Measurements from ENCODE around the gene TBPL1.
A peak's percentile ranks its signal among the peaks of the same experiment; 100 is the strongest.
"Not testable (repeated sequence)": the region's sequence is repeated elsewhere in the genome, so short reads cannot be mapped to it uniquely, and the experiment has no call there.

Gene TBPL1

DNA sequence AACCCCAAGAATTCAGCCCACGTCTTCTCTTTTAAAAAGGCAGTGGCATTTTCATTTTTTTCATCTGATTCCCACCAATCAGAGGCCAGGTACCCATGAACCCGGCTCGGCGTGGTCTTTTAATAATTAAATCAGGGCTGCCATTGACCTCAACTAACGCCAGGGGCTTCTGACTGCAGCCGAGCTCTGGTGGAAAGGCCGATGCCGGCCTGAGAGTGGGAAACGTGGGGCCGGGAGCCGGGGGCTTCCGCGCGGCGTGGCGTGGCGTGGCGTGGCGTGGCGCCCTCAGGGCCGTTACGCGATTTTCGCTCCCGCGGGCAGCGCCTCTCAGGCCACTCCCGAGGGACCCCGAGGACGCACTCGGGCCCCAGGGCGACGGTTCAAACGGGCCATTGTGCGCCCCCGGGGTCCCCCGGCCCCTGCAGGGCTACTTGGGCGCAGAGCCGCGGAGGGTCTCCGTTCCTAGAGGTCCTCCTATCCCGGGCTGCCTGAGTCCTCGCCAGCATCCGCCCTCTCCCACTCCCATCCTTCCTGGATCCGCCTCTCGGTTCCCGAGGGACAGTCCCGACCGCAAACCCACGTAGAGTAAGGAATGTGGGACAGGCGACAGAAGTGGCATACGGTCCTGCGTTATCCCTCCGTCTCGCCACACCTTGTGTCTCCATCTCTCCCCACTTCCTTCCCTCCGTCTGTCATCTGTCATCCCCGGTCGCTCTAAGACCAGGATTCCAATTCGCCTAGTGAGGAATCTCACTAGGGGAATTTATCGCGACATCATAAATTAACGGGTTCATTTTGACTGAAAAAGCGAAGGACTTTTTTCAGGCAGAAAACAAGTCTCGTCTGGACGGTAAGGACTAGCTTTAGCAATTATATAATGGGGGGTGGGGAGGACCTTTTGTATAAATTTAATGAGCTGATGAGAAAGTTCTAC, 876 bp upstream of the TBPL1 start:
- DNase-seq (ENCODE audit: low read depth) = peak; percentile 34
- peak overlapping the region; percentile 90 for H3K4me3 ChIP-seq (ENCODE audit: low read depth, low read length)

DNA sequence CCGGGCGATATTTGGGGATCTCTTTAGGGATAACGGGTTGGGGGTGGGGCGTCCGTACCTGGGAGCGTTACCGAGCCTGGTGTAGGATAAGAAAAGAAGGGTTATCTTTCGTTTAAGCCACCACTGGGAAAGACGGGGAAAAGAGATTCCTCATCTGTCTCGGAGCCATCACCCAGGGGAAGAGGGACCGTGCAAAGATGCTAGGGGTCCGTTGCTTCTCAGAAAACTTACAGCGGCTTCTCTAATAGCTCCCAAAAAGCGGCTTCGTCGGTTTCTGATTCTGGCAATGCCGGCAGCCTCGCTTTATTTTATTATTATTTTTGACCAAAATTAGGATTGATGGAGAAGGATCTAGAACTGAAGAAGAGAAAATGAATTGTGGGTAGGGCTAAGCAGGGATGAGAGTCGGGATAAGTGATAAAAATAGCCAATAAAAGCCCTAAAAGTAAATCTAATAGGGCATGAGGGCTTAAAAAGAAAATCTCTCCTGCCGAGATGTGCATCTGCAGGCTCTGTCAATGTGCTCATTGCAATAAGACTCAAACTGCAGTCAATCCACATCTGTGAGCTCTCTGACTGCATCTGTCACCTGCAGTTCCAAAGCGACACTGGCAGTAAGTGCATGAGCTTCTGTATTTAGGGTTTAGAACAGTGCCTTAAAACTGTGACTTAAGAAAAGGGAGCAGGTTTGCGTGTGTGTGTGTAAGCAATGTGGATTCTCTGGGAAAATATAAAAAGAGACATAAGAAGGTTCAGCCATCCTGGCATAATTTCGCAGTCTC, 801 bp downstream of the TBPL1 start:
- H3K4me3 ChIP-seq (ENCODE audit: low read depth, low read length) = peak overlapping the region; percentile 90
- no peak for DNase-seq (ENCODE audit: low read depth)

DNA sequence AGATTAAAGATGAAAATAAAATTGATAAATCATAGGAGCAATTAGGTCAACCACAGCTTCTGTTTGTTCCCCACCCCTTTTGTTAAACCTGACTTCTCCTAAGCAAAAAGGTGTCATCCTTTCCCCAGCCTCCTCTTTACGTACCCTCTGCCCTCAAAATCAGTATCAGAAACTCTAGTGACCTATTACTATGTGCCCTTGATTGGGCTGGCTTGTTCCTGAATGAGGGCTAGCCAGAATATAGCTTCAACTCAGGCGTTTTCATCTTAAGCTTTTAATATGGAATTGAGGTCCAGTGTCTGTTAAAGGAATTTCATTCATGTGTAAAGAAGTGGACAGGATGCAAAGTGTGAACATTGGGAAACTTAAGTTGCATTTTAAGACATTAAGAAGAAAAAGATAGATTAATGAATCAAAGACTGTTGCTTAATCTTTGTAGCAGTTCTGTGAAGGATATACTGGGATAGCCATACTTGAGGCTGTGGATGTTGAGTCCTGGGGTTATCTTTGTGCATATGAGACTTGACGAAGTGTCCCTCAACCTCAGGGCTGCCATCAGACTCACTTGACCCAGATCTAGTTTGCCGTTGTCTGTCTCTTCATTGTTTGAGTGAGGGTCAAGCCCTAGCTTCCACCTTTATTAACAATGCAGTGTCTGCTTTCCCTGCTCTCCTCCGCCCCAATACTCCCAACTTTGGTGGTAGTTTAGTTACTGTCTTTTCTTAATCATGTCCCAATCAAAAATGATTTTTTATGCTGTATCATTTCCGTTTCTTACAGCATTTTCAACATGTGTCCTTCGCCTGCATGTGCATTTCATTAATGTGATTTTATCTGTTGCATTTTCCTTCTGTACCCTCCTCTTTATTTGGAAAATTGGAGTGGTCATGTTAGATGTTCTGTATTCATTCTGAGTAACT, 1.9 kb downstream of the TBPL1 start:
- H3K4me3 ChIP-seq (ENCODE audit: low read depth, low read length) = peak overlapping the region; percentile 90
- DNase-seq (ENCODE audit: low read depth) = no peak

DNA sequence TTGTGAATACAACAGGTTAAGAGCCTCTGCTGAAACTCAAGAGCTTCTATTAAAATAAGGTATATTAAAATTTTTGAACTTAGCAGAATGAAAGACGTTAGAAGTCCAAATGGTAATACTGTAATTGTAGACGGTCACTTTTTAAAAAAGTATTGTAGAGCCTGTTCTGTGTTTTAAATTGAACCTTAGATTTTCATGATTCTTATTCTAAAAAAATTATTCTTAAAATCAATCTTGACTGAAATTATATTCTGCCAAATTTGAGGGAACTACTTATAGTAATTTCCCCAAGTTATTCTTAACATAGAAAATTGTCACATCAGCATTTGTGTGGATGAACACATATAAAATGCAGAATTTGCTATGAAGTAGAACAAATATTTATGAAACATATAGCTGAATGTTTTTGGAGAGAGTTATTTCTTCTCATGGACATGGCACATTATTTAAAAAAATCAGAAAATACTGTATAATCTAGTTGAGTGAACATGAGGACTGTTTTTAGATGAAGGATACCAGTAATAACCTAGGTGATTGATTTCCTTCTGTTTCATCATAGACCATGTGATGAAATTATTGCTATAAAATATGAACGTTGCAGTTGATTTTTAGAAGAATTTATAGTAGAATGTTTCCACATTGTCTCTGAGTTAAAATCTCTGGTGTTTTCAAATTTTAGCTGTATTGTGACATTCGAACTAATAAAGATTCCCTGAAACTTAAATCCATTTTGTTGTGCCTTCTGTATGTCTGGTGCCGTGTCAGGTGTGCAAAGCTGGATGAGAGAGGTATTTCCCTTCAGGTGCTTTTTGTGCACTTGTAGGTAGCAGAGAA, 2.8 kb downstream of the TBPL1 start:
- no peak overlapping the region for H3K4me3 ChIP-seq (ENCODE audit: low read depth, low read length)
- DNase-seq (ENCODE audit: low read depth) = no peak

DNA sequence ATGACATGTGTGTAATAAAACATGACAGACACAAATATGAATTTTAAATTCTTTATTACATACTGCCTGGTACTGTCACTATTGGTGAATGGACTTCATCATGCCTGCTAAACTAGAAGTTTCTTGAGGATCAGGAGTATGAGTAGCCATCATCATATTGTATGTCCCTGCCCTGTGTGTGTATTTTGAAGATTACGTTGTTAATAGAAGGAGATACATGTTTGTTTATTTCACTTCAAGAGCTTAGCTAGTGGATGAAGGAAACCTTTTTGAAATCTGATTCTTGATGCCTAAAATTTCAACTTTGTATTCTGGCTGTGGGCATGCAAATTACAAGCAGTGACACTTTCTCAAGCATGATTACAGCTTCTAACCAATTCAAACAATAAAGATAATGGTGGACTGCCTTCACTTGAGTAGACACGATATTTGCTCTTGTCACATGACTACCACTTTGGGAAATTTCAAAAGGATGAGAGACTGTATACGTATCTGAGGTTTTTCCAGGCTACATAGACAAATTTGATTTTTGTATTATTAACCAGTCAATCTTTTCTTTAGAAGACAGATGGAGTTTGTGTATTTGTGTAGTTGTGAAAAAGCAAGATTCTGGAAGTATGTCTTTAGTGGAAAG, 3.5 kb downstream of the TBPL1 start:
- H3K4me3 ChIP-seq (ENCODE audit: low read depth, low read length) = no peak overlapping the region
- no peak for DNase-seq (ENCODE audit: low read depth)

DNA sequence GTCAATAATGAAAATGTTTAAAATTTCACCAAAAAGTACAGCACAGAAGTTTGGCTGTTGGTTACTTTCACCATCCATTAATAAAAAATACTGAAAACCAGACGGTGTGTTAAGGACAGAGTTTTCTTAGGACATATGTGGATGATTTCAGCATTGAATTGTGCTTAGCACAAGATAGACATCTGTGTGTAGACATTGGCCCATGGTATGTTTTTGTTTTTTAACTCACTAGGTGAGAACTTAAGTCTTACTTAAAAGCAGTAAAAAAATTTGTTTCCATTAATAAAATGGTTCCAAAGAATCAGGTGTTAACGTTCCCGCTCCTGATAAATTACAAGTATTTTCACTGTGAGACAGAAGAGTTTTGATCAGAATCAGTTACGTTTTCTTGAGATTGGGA, 4.2 kb downstream of the TBPL1 start:
- no peak overlapping the region for H3K4me3 ChIP-seq (ENCODE audit: low read depth, low read length)
- no peak for DNase-seq (ENCODE audit: low read depth)

DNA sequence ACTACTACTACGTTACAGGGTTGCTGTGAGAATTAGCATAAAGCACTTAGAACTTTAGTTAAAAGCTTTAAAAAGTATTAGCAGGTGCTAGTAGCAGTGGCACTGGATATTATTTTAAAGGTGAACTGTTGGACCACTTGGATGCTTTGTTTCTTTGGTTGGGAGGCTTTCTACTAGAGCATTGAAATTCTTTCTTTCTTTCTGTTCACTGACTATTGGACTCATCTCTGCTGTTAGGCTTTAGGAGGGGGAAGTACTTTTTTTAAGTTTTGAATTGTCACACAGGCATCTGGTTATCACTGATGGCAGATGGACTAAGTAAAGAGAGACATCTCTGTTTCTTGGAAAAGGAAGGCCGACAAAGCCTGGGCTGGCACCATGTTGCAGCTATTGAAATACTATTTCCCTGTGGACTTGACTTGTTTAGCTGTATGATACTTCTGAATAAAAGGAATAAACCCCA, 4.8 kb downstream of the TBPL1 start:
- DNase-seq (ENCODE audit: low read depth) = no peak
- H3K4me3 ChIP-seq (ENCODE audit: low read depth, low read length) = no peak overlapping the region

DNA sequence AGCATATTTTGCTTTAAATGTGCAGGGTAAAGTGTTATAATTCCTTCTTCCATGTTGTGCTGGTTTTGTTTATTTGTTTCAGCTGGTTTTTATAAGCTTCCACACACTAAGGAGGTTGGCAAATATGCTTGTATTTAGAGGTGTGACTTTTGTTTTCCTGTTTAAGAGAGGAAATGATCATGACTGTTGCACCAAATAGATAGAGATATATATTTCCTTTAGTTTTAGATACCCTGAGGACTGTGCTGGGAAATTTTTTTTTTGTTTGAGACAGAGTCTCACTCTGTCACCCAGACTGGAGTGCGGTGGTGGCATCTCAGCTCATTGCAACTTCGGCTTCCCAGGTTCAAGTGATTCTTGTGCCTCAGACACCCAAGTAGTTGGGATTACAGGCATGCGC, 5.8 kb downstream of the TBPL1 start:
- DNase-seq (ENCODE audit: low read depth) = no peak
- H3K4me3 ChIP-seq (ENCODE audit: low read depth, low read length) = no peak overlapping the region

DNA sequence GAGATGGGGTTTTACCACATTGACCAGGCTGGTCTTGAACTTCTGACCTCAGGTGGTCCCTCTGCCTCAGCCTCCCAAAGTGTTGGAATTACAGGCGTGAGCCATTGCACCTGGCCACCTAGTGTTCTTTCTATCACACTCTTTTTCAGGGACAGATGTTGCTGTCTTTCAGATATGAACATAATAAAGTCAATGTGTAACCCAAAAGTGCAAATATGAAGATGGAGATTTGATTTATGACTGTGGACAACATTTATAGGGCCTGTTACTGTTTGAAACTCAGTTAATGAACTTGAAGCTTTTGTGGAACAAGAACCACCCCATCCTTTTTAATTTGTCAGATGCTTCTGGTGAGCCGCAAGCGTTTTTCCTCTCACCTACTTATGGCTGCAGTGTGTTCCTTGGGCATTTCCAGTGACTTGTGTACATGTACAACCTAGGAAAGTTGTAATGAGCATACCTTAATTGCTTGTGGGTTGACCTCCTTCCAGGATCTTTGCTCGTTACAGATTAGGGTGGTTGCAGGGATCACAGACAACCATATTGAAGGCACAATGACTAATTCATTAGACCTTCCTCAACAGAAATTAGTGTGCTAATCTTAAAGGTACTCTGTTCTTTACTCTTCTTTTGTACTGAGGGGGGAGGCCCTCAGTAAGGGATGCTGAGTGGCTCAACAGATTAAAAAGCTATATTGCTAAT, 6.8 kb downstream of the TBPL1 start:
- no peak overlapping the region for H3K4me3 ChIP-seq (ENCODE audit: low read depth, low read length)
- DNase-seq (ENCODE audit: low read depth) = no peak

DNA sequence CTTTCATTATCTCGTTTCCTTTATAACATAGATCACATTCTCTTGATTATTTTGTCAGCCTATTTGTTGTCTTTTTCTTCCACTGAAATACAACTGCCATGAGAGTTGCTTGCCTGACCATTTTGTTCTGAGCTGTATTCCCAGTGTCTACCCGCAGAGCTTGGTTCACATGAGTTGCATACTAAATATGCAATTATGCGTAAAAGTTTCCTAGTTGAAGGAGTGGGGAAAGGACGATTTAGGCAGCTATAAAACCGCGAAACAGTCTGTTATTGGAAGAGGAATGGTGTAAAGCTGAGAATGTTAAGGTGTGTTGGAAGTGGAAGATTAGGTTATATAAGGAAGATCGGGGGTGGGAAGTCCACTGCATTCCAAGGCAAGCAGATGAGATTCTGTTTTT, 8.8 kb downstream of the TBPL1 start:
- H3K4me3 ChIP-seq (ENCODE audit: low read depth, low read length) = no peak overlapping the region
- no peak for DNase-seq (ENCODE audit: low read depth)

DNA sequence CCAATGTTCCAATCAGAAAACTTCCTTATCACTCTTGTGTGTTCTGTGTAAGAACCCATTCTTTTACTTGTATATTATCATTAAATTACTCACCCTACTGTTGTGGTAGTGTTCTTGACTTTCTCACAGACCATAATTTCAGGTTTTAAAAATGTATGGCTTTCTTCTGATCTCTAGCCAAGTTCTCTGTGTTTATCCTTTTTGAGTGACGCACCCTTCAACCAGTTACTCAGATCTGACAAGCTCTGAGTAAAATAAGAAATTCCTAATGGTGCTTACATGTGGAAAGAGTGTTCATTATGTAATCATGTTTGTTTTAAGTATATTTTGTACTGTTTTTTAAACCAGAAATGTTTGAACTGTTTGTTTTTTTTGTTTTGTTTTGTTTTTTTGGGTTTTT, 11.0 kb downstream of the TBPL1 start:
- no peak overlapping the region for H3K4me3 ChIP-seq (ENCODE audit: low read depth, low read length)
- DNase-seq (ENCODE audit: low read depth) = peak; percentile 58

DNA sequence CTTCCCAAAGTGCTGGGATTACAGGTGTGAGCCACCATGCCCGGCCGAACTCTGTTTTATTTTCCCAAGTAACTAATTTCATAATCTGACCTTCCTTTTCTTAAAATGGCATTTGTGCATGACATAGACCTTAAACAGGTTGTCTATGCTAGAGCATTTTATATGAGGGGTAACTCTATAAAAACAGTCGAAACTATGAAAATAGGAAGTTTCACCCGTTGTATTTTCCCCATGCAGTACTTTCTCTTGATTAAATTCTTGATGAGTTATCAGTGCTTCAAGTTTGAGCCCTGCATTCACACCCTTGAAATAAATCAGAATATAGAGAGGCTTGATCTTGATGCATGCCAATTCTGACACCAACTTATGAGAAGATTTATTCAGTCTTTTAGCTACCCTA, 11.7 kb downstream of the TBPL1 start:
- H3K4me3 ChIP-seq (ENCODE audit: low read depth, low read length) = no peak overlapping the region

DNA sequence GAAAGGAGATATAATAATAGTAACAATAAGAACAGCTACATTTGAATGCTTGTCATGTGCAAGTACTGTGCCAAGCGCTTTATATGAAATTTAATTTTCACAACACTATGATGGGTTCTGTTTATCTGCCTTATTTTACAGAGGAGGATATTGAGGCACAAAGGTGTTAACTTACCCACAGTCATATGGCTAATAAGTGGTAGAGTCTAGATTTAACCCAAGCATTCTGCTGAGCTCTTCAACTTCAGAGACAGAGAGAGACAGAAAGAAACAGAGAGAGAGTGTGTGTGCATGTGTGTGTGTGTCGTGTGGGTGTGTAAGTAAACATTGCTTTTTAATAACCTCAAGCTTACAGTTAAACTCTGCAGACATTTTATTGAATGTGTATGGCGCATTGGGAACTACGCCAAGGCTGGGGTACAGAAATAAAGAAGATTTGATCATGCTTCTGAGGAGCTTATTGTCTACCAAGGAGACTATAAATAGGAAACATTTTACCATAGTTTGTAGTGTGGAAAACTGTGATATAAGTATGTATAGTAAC, 12.9 kb downstream of the TBPL1 start:
- DNase-seq (ENCODE audit: low read depth) = no peak
- H3K4me3 ChIP-seq (ENCODE audit: low read depth, low read length) = no peak overlapping the region

More for the DNA sequence above, 11.7 kb downstream of the TBPL1 start:
- no peak for DNase-seq (ENCODE audit: low read depth)

DNA sequence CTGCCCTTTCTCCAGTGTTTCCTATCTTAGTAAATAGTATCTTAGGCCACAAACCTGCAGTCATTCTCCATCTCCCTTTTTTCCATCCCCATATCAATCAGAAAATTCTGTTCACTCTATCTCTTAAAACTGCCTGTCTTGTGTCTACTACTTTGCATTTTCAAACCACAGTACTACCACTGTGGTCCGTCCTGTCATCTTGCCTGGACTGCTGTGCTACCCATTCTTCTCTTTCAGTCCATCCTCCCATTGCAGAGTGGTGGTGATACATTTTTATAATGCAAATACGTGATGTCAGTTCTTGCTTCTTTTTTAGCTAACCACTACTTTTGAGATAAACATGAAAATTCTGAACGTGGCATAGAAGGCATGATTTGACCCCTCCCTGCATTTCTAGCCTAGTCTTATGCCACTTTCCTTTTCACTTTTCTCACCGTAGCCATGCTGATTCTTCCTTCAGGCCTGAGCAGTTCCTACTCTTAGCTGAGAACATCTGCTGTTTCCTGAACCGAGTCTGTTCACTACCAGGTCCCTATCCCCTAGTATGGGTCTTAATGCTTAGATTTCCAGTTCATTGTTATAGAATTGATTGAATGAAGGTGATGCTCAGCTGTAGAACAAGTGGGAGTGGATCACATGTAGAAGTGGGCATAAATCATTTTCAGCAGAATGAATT, 13.8 kb downstream of the TBPL1 start:
- DNase-seq (ENCODE audit: low read depth) = no peak
- no peak overlapping the region for H3K4me3 ChIP-seq (ENCODE audit: low read depth, low read length)

DNA sequence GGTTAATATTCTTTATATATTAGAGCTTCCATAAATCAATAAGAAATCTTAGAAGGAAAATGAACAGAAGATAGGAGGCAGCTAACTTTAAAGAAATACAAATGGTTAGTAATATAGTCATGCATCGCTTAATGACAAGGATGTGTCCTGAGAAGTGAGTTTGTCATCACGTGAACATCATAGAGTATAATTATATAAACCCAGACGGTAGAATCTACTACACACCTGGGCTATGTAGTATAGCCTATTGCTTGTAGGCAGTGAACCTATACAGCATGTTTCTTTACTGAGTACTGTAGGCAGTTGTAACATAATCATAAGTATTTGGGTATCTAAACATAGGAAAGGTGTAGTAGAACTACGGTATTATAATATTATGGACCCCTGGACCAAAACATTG, 14.3 kb downstream of the TBPL1 start:
- H3K4me3 ChIP-seq (ENCODE audit: low read depth, low read length) = no peak overlapping the region
- DNase-seq (ENCODE audit: low read depth) = no peak

DNA sequence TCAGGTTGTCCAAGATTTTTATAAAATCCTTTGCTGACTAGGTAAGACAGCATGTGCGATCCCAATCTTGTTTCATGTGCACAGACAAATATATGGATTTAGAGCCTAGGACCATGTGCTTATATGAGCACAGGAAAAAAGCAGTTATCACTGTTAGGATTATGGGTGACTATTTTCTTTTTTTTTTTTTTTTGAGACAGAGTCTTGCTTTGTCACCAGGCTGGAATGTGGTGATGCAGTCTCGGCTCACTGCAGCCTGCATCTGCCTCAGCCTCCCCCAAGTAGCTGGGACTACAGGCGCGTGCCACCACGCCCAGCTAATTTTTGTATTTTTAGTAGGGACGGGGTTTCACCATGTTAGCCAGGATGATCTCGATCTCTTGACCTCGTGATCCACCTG, 14.8 kb downstream of the TBPL1 start:
- not testable (repeated sequence) for H3K4me3 ChIP-seq (ENCODE audit: low read depth, low read length); DNase-seq (ENCODE audit: low read depth)

Data from skeletal muscle cell (primary cell).